A549 (cell line): ENCODE results near the gene NR1H2. TPM values are rescaled to one million over a fixed set of nuclear protein-coding genes. Genes with fewer than 3 reads are reported as not detected.
A peak's percentile ranks its signal among the peaks of the same experiment; 100 is the strongest.

Experiments used
- ATAC-seq, 2 experiments: fragments of 200-7000 bp in 1 of 2; fragments of >200 bp in 1 of 2; cut with Nextera tagmentation in 1 of 2; cut with Tn5 transposase in 1 of 2; 3 replicates each; pipeline versions ENCODE4 v1.8.0 to v1.9.1; 2018 to 2020; ENCODE audit warnings: mild to moderate bottlenecking in 1 of 2, moderate library complexity in 1 of 2
- CTCF ChIA-PET: fragments of 300-600 bp; sonication (Branson Sonifier 250); formaldehyde crosslinking; extraction: SDS; loops from one replicate; lab custom pipeline; 2021; ENCODE audit warnings: antibody characterized with exemption, inconsistent platforms; lab: Yijun Ruan, JAX
- POLR2A ChIA-PET: fragments of 350-600 bp; formaldehyde crosslinking; extraction: SDS; loops from one replicate; lab custom pipeline; 2021; ENCODE audit warnings: antibody characterized with exemption, inconsistent platforms; lab: Yijun Ruan, JAX
- DNase-seq, 2 experiments: peaks; one replicate each; pipeline versions ENCODE4 v3.0.0 to v3.0.0-alpha.2; 2011 to 2016; ENCODE audit warnings: low read depth in 1 of 2, low spot score in 1 of 2
- FAIRE-seq: peaks from 2 replicates; lab custom pipeline; 2011; peaks lifted over from hg19 to GRCh38; lab: Jason Lieb, UNC
- H3K27ac ChIP-seq, 2 experiments: fragments of >200 bp; sonication (Bioruptor Twin); formaldehyde crosslinking; 3 replicates each; pipeline ENCODE4 v1.5.1; 2016 to 2017
- H3K4me1 ChIP-seq: fragments of >200 bp; sonication (Bioruptor Twin); formaldehyde crosslinking; 3 replicates; pipeline ENCODE4 v1.6.1; 2016
- H3K4me2 ChIP-seq: fragments of >200 bp; sonication (Bioruptor Twin); formaldehyde crosslinking; 3 replicates; pipeline ENCODE4 v1.6.1; 2016
- H3K4me3 ChIP-seq: fragments of >200 bp; sonication (Bioruptor Twin); formaldehyde crosslinking; 3 replicates; pipeline ENCODE4 v1.5.1; 2016
- H3K9me3 ChIP-seq: fragments of >200 bp; sonication (Bioruptor Twin); formaldehyde crosslinking; 3 replicates; pipeline ENCODE4 v1.6.1; 2016
- BCL3 ChIP-seq: fragments of >200 bp; sonication (Bioruptor Twin); formaldehyde crosslinking; IDR thresholded peaks from 3 replicates; pipeline ENCODE4 v1.6.1; 2016
- BHLHE40 ChIP-seq: IDR thresholded peaks from 2 replicates; pipeline ENCODE4 v1.6.1; 2012; ENCODE audit warnings: low read depth, low read length, inconsistent platforms
- CBX2 ChIP-seq: fragments of 200-600 bp; sonication (generic); IDR thresholded peaks from 2 replicates; pipeline ENCODE4 v1.6.1; 2016; ENCODE audit warnings: low read depth, mild to moderate bottlenecking, borderline replicate concordance
- CEBPB ChIP-seq, 2 experiments: fragments of >200 bp in 1 of 2; sonication (Bioruptor Twin) in 1 of 2; formaldehyde crosslinking in 1 of 2; IDR thresholded peaks; 2 replicates each; pipeline ENCODE4 v1.6.1; 2012 to 2016
- EHF ChIP-seq: fragments of 250-450 bp; sonication (Bioruptor Pico); IDR thresholded peaks from 2 replicates; pipeline ENCODE4 v1.5.0; 2020; ENCODE audit warnings: mild to moderate bottlenecking
- EHMT2 ChIP-seq: fragments of 200-600 bp; sonication (generic); IDR thresholded peaks from 2 replicates; pipeline ENCODE4 v1.6.1; 2016; ENCODE audit warnings: antibody characterized with exemption, low read depth, mild to moderate bottlenecking, moderate library complexity
- ESRRA ChIP-seq: fragments of 150-350 bp; IDR thresholded peaks from 2 replicates; pipeline ENCODE4 v1.6.1; 2014; ENCODE audit warnings: mild to moderate bottlenecking, low read length, borderline replicate concordance
- FOSB ChIP-seq: fragments of 250-450 bp; sonication (Bioruptor Pico); IDR thresholded peaks from 2 replicates; pipeline ENCODE4 v1.5.0; 2020; ENCODE audit warnings: mild to moderate bottlenecking, moderate library complexity
- FOSL2 ChIP-seq, 2 experiments: fragments of 450-650 bp in 1 of 2; fragments of >200 bp in 1 of 2; sonication (Bioruptor Twin) in 1 of 2; formaldehyde crosslinking; IDR thresholded peaks; 2 replicates each; pipeline versions ENCODE4 v1.5.0 to v1.6.1; 2016 to 2020; ENCODE audit warnings: mild to moderate bottlenecking in 1 of 2, moderate library complexity in 1 of 2
- HEYL ChIP-seq: fragments of 250-450 bp; sonication (Bioruptor Pico); IDR thresholded peaks from 2 replicates; pipeline ENCODE4 v1.8.0; 2021; ENCODE audit warnings: mild to moderate bottlenecking, moderate library complexity
- HMGXB4 ChIP-seq: fragments of 250-450 bp; sonication (Bioruptor Pico); IDR thresholded peaks from 2 replicates; pipeline ENCODE4 v1.5.0; 2021; ENCODE audit warnings: mild to moderate bottlenecking, moderate library complexity, borderline replicate concordance
- HOXB5 ChIP-seq: fragments of 250-450 bp; sonication (Bioruptor Pico); IDR thresholded peaks from 2 replicates; pipeline ENCODE4 v1.5.0; 2020; ENCODE audit warnings: mild to moderate bottlenecking, moderate library complexity
- KDM5A ChIP-seq: fragments of 200-600 bp; sonication (generic); IDR thresholded peaks from 2 replicates; pipeline ENCODE4 v1.6.1; 2016; ENCODE audit warnings: antibody characterized with exemption, mild to moderate bottlenecking
- MAZ ChIP-seq: fragments of 150-350 bp; IDR thresholded peaks from 2 replicates; pipeline ENCODE4 v1.6.1; 2014; ENCODE audit warnings: antibody characterized with exemption, low read depth, low read length, borderline replicate concordance
- MYC ChIP-seq: IDR thresholded peaks from 2 replicates; pipeline ENCODE4 v1.6.1; 2012; ENCODE audit warnings: mild to moderate bottlenecking, inconsistent platforms, low read length, improper control_type of control experiment, borderline replicate concordance
- NPAS2 ChIP-seq: fragments of 250-450 bp; sonication (Bioruptor Pico); IDR thresholded peaks from 2 replicates; pipeline ENCODE4 v1.8.0; 2022; ENCODE audit warnings: mild to moderate bottlenecking, moderate library complexity, borderline replicate concordance
- PHF8 ChIP-seq: fragments of 200-600 bp; sonication (generic); IDR thresholded peaks from 2 replicates; pipeline ENCODE4 v1.6.1; 2016; ENCODE audit warnings: low read depth, mild to moderate bottlenecking, antibody characterized with exemption, moderate library complexity, borderline replicate concordance
- RAD21 ChIP-seq, 2 experiments: fragments of >200 bp in 1 of 2; sonication (Bioruptor Twin) in 1 of 2; formaldehyde crosslinking in 1 of 2; IDR thresholded peaks in 1 of 2; conservative IDR thresholded peaks in 1 of 2; 2 replicates in 1 of 2; 3 replicates in 1 of 2; pipeline ENCODE4 v1.6.1; 2012 to 2018; ENCODE audit warnings: inconsistent platforms in 1 of 2
- RCOR1 ChIP-seq: fragments of 150-350 bp; IDR thresholded peaks from 2 replicates; pipeline ENCODE4 v1.6.1; 2014; ENCODE audit warnings: antibody characterized with exemption, low read length, low read depth
- REST ChIP-seq: fragments of 200-600 bp; sonication (generic); IDR thresholded peaks from 2 replicates; pipeline ENCODE4 v1.6.1; 2016; ENCODE audit warnings: antibody characterized with exemption, mild to moderate bottlenecking, moderate library complexity
- RFX5 ChIP-seq: fragments of 450-650 bp; IDR thresholded peaks from 2 replicates; pipeline ENCODE4 v1.7.1; 2014; ENCODE audit warnings: antibody characterized with exemption, mild to moderate bottlenecking, moderate library complexity
- TP53 ChIP-seq: fragments of 250-450 bp; sonication (Bioruptor Pico); IDR thresholded peaks from 2 replicates; pipeline ENCODE4 v1.5.0; 2021; ENCODE audit warnings: mild to moderate bottlenecking, moderate library complexity
- WGBS: methylation state at CpG from one replicate; pipeline ENCODE4 v1.1.6; 2017; ENCODE audit errors: missing lambda C conversion rate; 5-methylcytosine and 5-hydroxymethylcytosine counted together
- polyA plus RNA-seq, 4 experiments: library from polyadenylated mRNA; depleted of rRNA in 3 of 4; stranded (reverse); fragments of >200 nt; fragmentation: RNase III in 1 of 4; extraction: RNeasy Plus Mini Kit Qiagen cat#74134 plus additional on column Dnase treatment in 1 of 4; gene quantifications; 2 replicates in 3 of 4; 3 replicates in 1 of 4; pipeline ENCODE4 v1.2.3, GENCODE V29; 2011 to 2017

NR1H2 gene
- polyA plus RNA-seq, 2 of the 4 experiments (the other 2 are of a cell fraction): 39.3 to 67.0 TPM

- Histone ChIP-seq H3K9me3 (no peaks in the 10 kb centered on the region), H3K27ac (no peak overlapping the region), H3K4me2 (no peak overlapping the region), H3K4me3 (no peak overlapping the region), H3K4me1 (no peaks in the 10 kb centered on the region)
- ChIA-PET CTCF (interaction anchor here (0.6 to 3.0 kb wide), 35 partner anchors 10 to 382 kb away, joined by 3 to 22 read pairs (median 4); partner anchors contain the start of genes NR1H2 and POLD1), POLR2A (interaction anchor here (0.7 to 1.3 kb wide), 2 partner anchors 31 to 82 kb away, joined by 3 to 4 read pairs; partner anchors contain the start of gene POLD1)
- ATAC-seq (0 out of 6 replicates have a peak, but pooled peaks of 1 of the 2 experiments have one; percentile 0), DNase-seq (no peak), FAIRE-seq (no peak)
- WGBS: 93% methylated on average over 18 of the region's 22 CpGs
- TF ChIP-seq PHF8 (no peak), MAZ (no peak)
Measured at GRCh38 chr19:50415661-50416033, 39.4 kb downstream of the NR1H2 start.

GRCh38 chr19:50416034-50416977 is 40.0 kb downstream of the NR1H2 start:
- no peak for TF ChIP-seq FOSB
- no peak for TF ChIP-seq FOSL2 (IDR thresholded peaks at IDR 0.05)
- TF ChIP-seq FOSL2 (CRISPR knock-in tag; IDR thresholded peaks at IDR 0.05): no peak
- TF ChIP-seq HEYL (CRISPR knock-in tag): no peak
- no peak for TF ChIP-seq EHMT2
- TF ChIP-seq KDM5A: no peak
- TF ChIP-seq CBX2: no peak
- TF ChIP-seq ESRRA: no peak
- no peak for TF ChIP-seq MAZ
- no peak for TF ChIP-seq MYC
- TF ChIP-seq CEBPB (IDR thresholded peaks at IDR 0.05): no peak
- TF ChIP-seq HOXB5: no peak
- no peak for TF ChIP-seq RFX5
- no peak for TF ChIP-seq BHLHE40
- TF ChIP-seq NPAS2: no peak
- TF ChIP-seq TP53 (CRISPR knock-in tag): no peak
- TF ChIP-seq RCOR1: no peak
- TF ChIP-seq BCL3: no peak
- H3K4me1 ChIP-seq: no peaks in the 10 kb centered on the region
- FAIRE-seq (no peak), DNase-seq (no peak), ATAC-seq (peak; percentile 6 to 24; a peak in 3 of 6 replicates)
- H3K4me2 ChIP-seq: no peak overlapping the region
- WGBS: 95% methylated on average over 21 of the region's 35 CpGs
- H3K27ac ChIP-seq: no peak overlapping the region
- ChIA-PET POLR2A (no interaction called here), CTCF (interaction anchor here (1.0 to 3.0 kb wide), 22 partner anchors 9 to 269 kb away, joined by 3 to 22 read pairs (median 4); partner anchors contain the start of gene NR1H2)
- no peak overlapping the region for H3K4me3 ChIP-seq
- no peaks in the 10 kb centered on the region for H3K9me3 ChIP-seq

GRCh38 chr19:50417111-50418081 is 41.1 kb downstream of the NR1H2 start:
- ATAC-seq (peak in 1 of 2 experiments; percentile 1; a peak in 2 of 6 replicates), DNase-seq (peak in 1 of 2 experiments; percentile 44), FAIRE-seq (no peak)
- H3K27ac ChIP-seq: no peak overlapping the region
- POLR2A ChIA-PET: no interaction called here
- H3K4me3 ChIP-seq: no peak overlapping the region
- no peaks in the 10 kb centered on the region for H3K4me1 ChIP-seq
- no peak overlapping the region for H3K4me2 ChIP-seq
- no peaks in the 10 kb centered on the region for H3K9me3 ChIP-seq
- WGBS: 81% methylated on average over 18 of the region's 42 CpGs
- CTCF ChIA-PET: interaction anchor here (1.0 to 3.0 kb wide), 6 partner anchors 9 to 60 kb away, joined by 3 to 18 read pairs (median 3); no protein-coding TSS in a partner anchor
- no peak for TF ChIP-seq RAD21 (conservative IDR thresholded peaks at IDR 0.05 in 1 of 2, IDR thresholded peaks at IDR 0.05 in 1 of 2)
- no peak for TF ChIP-seq REST
- no peak for TF ChIP-seq EHMT2
- TF ChIP-seq HMGXB4 (CRISPR knock-in tag): no peak
- no peak for TF ChIP-seq FOSB
- TF ChIP-seq EHF (CRISPR knock-in tag): no peak
